Measurements from ENCODE around the gene NDUFS7. TPM values are rescaled to one million over a fixed set of nuclear protein-coding genes. Genes with fewer than 3 reads are reported as not detected.

The NDUFS7 gene
- total RNA-seq, 1 donor from 2014 or later, result 83.3 TPM

GRCh38 chr19:1420590-1420989 is 36.9 kb downstream of the NDUFS7 start:
- no peaks in the 10 kb centered on the region for H3K9me3 Mint-ChIP-seq
- peaks cover 30% of the 10 kb centered on the region for H3K4me1 Mint-ChIP-seq (ENCODE audit: unreplicated experiment)
- H3K4me3 Mint-ChIP-seq, result no peak overlapping the region
- H3K27ac Mint-ChIP-seq, result no peak overlapping the region
- TF ChIP-seq, protein P1, sequence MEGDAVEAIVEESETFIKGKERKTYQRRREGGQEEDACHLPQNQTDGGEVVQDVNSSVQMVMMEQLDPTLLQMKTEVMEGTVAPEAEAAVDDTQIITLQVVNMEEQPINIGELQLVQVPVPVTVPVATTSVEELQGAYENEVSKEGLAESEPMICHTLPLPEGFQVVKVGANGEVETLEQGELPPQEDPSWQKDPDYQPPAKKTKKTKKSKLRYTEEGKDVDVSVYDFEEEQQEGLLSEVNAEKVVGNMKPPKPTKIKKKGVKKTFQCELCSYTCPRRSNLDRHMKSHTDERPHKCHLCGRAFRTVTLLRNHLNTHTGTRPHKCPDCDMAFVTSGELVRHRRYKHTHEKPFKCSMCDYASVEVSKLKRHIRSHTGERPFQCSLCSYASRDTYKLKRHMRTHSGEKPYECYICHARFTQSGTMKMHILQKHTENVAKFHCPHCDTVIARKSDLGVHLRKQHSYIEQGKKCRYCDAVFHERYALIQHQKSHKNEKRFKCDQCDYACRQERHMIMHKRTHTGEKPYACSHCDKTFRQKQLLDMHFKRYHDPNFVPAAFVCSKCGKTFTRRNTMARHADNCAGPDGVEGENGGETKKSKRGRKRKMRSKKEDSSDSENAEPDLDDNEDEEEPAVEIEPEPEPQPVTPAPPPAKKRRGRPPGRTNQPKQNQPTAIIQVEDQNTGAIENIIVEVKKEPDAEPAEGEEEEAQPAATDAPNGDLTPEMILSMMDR (conservative IDR thresholded peaks at IDR 0.05), result no peak
- no peak for DNase-seq (ENCODE audit: extremely low spot score, unreplicated experiment)
- no peaks in the 10 kb centered on the region for H3K27me3 Mint-ChIP-seq
- H3K36me3 Mint-ChIP-seq, result peaks cover 21% of the 10 kb centered on the region

GRCh38 chr19:1421218-1421957 is 37.7 kb downstream of the NDUFS7 start:
- Mint-ChIP-seq H3K9me3 (no peaks in the 10 kb centered on the region), H3K27me3 (no peaks in the 10 kb centered on the region), H3K36me3 (peaks cover 24% of the 10 kb centered on the region), H3K4me1 (ENCODE audit: unreplicated experiment) (peaks cover 23% of the 10 kb centered on the region), H3K4me3 (no peak overlapping the region), H3K27ac (no peak overlapping the region)
- TF ChIP-seq, protein P1 (conservative IDR thresholded peaks at IDR 0.05), result no peak
- DNase-seq (ENCODE audit: extremely low spot score, unreplicated experiment), result no peak

GRCh38 chr19:1421958-1422305 is 38.2 kb downstream of the NDUFS7 start:
- Mint-ChIP-seq H3K4me1 (ENCODE audit: unreplicated experiment) (peaks cover 22% of the 10 kb centered on the region), H3K27ac (no peak overlapping the region), H3K4me3 (no peak overlapping the region), H3K9me3 (no peaks in the 10 kb centered on the region), H3K27me3 (no peaks in the 10 kb centered on the region), H3K36me3 (peaks cover 24% of the 10 kb centered on the region)
- TF ChIP-seq, protein P1 (conservative IDR thresholded peaks at IDR 0.05), result no peak
- no peak for DNase-seq (ENCODE audit: extremely low spot score, unreplicated experiment)

GRCh38 chr19:1422360-1422759 is 38.7 kb downstream of the NDUFS7 start:
- Mint-ChIP-seq H3K36me3 (peaks cover 24% of the 10 kb centered on the region), H3K9me3 (no peaks in the 10 kb centered on the region), H3K4me3 (no peak overlapping the region), H3K27me3 (no peaks in the 10 kb centered on the region), H3K27ac (no peak overlapping the region), H3K4me1 (ENCODE audit: unreplicated experiment) (peaks cover 20% of the 10 kb centered on the region)
- TF ChIP-seq, protein P1 (conservative IDR thresholded peaks at IDR 0.05), result no peak
- DNase-seq (ENCODE audit: extremely low spot score, unreplicated experiment), result no peak

- H3K27ac Mint-ChIP-seq, result peak overlapping the region; percentile 46
- H3K27me3 Mint-ChIP-seq, result no peaks in the 10 kb centered on the region
- no peaks in the 10 kb centered on the region for H3K9me3 Mint-ChIP-seq
- peaks cover 24% of the 10 kb centered on the region for H3K36me3 Mint-ChIP-seq
- no peak for DNase-seq (ENCODE audit: extremely low spot score, unreplicated experiment)
- peaks cover 15% of the 10 kb centered on the region for H3K4me1 Mint-ChIP-seq (ENCODE audit: unreplicated experiment)
- TF ChIP-seq, protein P1 (conservative IDR thresholded peaks at IDR 0.05), result no peak
- no peak overlapping the region for H3K4me3 Mint-ChIP-seq
Observed at GRCh38 chr19:1422943-1423342, 39.2 kb downstream of the NDUFS7 start.

All from type B pancreatic cell (in vitro differentiated cells).